Glutamatergic neuron (in vitro differentiated cells): ENCODE data around the gene DOCK9. TPM values are rescaled to one million over a fixed set of nuclear protein-coding genes. Genes with fewer than 3 reads are reported as not detected.

ENCODE experiments used
- DNase-seq: peaks from one replicate; pipeline ENCODE4 v3.0.0; 2022
- H3K27ac Mint-ChIP-seq: one replicate; pipeline ENCODE4 v1.8.0; 2020; ENCODE audit warnings: mild to moderate bottlenecking, mixed read lengths, inconsistent platforms; ENCODE audit not compliant: unreplicated experiment
- H3K27me3 Mint-ChIP-seq: one replicate; pipeline ENCODE4 v1.8.0; 2020; ENCODE audit warnings: mild to moderate bottlenecking, moderate library complexity, mixed read lengths, inconsistent platforms; ENCODE audit not compliant: unreplicated experiment
- H3K36me3 Mint-ChIP-seq: one replicate; pipeline ENCODE4 v1.8.0; 2020; ENCODE audit warnings: mild to moderate bottlenecking, mixed read lengths, inconsistent platforms; ENCODE audit not compliant: unreplicated experiment
- H3K4me1 Mint-ChIP-seq: one replicate; pipeline ENCODE4 v1.8.0; 2020; ENCODE audit warnings: mild to moderate bottlenecking, low read depth, mixed read lengths, inconsistent platforms; ENCODE audit not compliant: unreplicated experiment
- H3K4me3 Mint-ChIP-seq: one replicate; pipeline ENCODE4 v1.8.0; 2020; ENCODE audit warnings: mild to moderate bottlenecking, mixed read lengths, inconsistent platforms; ENCODE audit not compliant: unreplicated experiment
- H3K9me3 Mint-ChIP-seq: one replicate; pipeline ENCODE4 v1.8.0; 2020; ENCODE audit warnings: mild to moderate bottlenecking, moderate library complexity, mixed read lengths, inconsistent platforms; ENCODE audit not compliant: unreplicated experiment
- total RNA-seq: library from RNA; stranded (reverse); fragmentation: NEBNext Ultra II Directional; extraction: Animal tissue kit (Norgen Biotek cat#: 25700); gene quantifications from one replicate; pipeline ENCODE4 v1.2.1, GENCODE V29; 2021; ENCODE audit not compliant: unreplicated experiment
- TF ChIP-seq, protein P1 (sequence below): fragments of 200-600 bp; sonication (generic); IDR thresholded peaks from one replicate; pipeline ENCODE4 v1.5.0; 2021; ENCODE audit not compliant: partially characterized antibody, unreplicated experiment

The DOCK9 gene
- total RNA-seq, 1 donor from 2014 or later: 4.5 TPM

DNA sequence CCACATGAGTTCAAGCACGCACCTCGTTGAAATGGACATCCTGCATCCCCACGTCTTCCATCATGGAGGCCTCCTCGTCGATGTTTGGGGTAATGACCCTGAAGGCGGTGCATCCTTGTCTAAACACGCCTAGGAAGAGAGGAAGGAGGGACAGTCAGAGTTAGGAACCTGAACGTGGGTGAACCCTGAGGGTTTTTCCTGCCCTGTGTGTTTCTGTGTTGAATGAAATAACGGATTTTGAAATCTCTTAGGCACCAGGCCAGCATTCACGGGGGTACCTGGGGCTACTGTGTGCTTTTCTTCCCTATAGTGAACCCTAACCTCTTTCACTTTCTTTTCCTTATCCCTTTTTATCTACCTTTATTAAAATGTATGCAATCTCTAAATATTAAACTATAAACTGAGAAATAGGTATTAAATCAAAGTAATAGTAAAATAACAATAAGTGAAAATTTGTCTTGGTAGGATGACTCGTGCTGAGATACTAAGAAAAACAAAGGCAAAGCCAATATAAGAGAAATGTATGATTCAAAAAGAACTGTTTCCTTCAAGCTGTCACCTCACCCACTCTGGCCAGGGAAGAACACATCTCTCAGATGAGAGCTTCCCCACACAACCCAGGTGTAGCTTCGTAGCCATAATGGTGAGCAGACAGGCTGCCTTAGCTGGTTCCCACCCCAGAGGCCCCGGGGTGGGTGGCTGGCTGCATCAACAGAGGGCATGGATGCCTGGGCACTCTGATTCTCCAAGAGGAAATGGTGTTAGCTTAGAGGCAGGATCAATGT is 153.3 kb downstream of the DOCK9 start:
- H3K4me1 Mint-ChIP-seq: peaks cover 18% of the 10 kb centered on the region
- DNase-seq: no peak
- H3K9me3 Mint-ChIP-seq: peaks cover 1% of the 10 kb centered on the region
- H3K4me3 Mint-ChIP-seq: no peak overlapping the region
- H3K27ac Mint-ChIP-seq: no peak overlapping the region
- no peaks in the 10 kb centered on the region for H3K36me3 Mint-ChIP-seq
- TF ChIP-seq, protein P1, sequence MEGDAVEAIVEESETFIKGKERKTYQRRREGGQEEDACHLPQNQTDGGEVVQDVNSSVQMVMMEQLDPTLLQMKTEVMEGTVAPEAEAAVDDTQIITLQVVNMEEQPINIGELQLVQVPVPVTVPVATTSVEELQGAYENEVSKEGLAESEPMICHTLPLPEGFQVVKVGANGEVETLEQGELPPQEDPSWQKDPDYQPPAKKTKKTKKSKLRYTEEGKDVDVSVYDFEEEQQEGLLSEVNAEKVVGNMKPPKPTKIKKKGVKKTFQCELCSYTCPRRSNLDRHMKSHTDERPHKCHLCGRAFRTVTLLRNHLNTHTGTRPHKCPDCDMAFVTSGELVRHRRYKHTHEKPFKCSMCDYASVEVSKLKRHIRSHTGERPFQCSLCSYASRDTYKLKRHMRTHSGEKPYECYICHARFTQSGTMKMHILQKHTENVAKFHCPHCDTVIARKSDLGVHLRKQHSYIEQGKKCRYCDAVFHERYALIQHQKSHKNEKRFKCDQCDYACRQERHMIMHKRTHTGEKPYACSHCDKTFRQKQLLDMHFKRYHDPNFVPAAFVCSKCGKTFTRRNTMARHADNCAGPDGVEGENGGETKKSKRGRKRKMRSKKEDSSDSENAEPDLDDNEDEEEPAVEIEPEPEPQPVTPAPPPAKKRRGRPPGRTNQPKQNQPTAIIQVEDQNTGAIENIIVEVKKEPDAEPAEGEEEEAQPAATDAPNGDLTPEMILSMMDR: no peak
- H3K27me3 Mint-ChIP-seq: no peaks in the 10 kb centered on the region

DNA sequence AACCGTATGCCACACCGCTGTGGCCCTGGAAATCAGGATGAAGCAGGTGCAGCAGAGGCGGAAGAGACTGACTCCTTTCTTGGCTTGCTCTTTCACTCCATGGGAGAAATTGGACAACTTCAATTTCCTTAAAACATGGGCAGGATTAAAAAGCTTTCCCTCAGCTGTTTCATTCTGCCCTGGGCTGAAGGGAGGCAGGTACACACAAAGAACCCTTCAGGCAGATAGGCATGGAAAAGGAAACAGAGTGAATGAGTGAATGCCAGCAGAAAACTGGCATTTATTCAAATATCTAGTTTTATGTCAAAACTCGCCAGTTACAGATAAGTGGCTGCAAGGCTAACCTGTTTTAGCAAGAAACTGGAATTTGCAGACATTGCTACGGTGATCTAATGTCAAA is 154.4 kb downstream of the DOCK9 start:
- H3K4me3 Mint-ChIP-seq: no peak overlapping the region
- peaks cover 18% of the 10 kb centered on the region for H3K4me1 Mint-ChIP-seq
- H3K27me3 Mint-ChIP-seq: no peaks in the 10 kb centered on the region
- DNase-seq: no peak
- H3K27ac Mint-ChIP-seq: no peak overlapping the region
- H3K9me3 Mint-ChIP-seq: peaks cover 1% of the 10 kb centered on the region
- TF ChIP-seq, protein P1: no peak
- no peaks in the 10 kb centered on the region for H3K36me3 Mint-ChIP-seq

DNA sequence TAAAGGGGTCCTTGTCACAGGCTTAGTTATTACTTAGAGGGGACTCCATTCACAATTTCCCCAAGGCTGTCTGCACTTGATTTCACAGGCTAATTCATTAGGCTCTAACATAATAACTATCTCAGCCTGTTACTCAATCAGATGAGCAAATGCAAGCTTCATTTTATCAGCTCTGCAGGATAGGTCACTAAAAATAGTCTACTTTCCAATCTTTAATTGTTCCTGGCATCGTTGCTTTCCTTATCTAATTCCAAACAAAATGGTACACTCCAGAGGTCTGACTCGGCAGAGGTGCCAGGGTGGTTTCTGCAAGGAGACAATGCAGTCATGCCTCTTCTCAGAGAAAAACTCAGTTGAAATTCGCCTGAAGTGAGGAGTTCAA is 155.6 kb downstream of the DOCK9 start:
- Mint-ChIP-seq H3K4me1 (peaks cover 18% of the 10 kb centered on the region), H3K27ac (no peak overlapping the region), H3K4me3 (no peak overlapping the region), H3K36me3 (no peaks in the 10 kb centered on the region), H3K27me3 (no peaks in the 10 kb centered on the region), H3K9me3 (peaks cover 1% of the 10 kb centered on the region)
- no peak for DNase-seq
- TF ChIP-seq, protein P1: no peak

DNA sequence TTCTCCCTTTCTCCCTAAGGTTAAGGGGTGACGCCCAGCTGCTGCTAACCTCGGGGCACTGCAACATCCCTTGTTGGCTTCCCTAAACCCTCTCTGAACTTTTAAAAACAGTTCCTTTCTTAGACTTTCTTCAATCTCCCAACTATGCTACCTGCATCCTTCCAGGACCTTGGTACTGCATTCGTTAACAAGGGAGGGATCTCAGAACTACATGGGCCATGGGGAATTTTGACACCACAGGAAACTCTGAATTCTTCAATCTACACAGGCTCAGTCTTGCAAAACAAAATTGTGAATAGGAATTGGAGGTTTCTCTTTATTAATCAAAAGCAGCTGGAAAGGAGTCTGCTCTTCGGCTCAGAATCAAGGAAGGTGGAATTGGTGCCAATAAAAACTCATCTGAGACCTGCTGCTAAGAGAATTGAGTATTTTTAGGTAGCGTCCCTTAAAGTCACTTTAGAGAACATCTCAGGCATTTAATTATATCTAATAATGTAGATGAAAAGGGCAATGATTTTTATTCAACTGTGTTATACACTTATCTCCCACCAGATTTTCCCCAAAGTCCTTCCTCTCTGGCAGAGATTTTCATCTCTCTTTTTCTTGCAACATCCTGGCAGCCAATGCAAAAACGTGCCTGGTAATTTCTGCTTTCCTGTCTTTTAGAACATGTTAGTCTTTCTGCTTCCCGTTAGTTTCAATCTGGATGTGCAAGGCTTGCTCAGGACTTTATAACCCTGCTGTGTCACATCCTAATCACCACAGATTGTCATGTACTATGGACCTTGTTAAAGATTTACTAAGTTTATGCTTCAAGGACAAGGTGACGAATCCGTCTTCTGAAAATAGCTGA is 156.3 kb downstream of the DOCK9 start:
- Mint-ChIP-seq H3K27me3 (no peaks in the 10 kb centered on the region), H3K27ac (no peak overlapping the region), H3K4me3 (no peak overlapping the region), H3K36me3 (no peaks in the 10 kb centered on the region), H3K9me3 (peaks cover 1% of the 10 kb centered on the region), H3K4me1 (peaks cover 16% of the 10 kb centered on the region)
- TF ChIP-seq, protein P1: no peak
- no peak for DNase-seq
